GM19452 (cell line): ENCODE data around the gene C17orf107.
A peak's percentile ranks its signal among the peaks of the same experiment; 100 is the strongest.

Experiments used
- ATAC-seq: cut with Tn5 transposase; IDR thresholded peaks from one replicate; pipeline ENCODE4 v1.9.1; 2021; ENCODE audit not compliant: unreplicated experiment

The C17orf107 gene

GRCh38 chr17:4934173-4934979 is 35.0 kb downstream of the C17orf107 start:
- ATAC-seq: no peak

DNA sequence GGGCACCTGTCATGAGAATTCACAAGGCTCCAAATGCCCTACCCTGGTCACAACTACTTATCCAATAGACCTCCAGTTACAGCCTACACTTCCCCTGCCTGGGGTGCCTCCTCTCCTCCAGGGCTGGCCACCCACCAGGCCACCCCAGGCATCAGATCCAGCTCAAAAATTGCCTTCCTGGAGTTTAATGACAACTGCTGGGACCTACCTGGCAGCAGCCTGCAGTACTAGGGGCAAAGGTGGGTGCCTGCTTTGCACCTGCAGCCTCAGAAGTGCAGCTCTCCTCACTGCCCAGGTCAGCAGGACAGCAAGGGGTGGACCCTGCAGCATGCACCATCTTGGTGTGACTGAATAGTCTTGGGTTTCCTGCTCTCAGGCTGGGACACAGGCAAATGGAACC is 36.3 kb downstream of the C17orf107 start:
- ATAC-seq: no peak

GRCh38 chr17:4936436-4936835 is 37.1 kb downstream of the C17orf107 start:
- no peak for ATAC-seq

DNA sequence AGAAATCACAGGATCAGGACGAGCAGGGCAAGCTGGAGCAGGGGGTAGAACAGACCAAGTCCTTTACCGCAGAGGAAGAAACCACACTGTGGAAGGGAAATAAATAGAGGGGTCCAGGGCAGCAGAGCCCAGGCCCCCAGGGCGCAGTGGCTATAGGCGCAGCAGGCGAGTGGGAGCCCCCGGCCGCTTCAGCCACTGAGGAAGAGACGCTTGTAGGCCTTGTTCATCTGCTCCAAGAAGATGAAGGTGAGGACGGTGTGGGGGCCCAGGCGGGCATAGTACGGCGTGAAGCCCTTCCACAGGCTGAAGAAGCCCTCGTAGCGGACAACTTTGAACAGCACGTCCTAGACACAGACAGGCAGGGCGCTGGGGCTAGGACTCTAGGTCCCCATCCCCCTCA is 38.2 kb downstream of the C17orf107 start:
- ATAC-seq: no peak

DNA sequence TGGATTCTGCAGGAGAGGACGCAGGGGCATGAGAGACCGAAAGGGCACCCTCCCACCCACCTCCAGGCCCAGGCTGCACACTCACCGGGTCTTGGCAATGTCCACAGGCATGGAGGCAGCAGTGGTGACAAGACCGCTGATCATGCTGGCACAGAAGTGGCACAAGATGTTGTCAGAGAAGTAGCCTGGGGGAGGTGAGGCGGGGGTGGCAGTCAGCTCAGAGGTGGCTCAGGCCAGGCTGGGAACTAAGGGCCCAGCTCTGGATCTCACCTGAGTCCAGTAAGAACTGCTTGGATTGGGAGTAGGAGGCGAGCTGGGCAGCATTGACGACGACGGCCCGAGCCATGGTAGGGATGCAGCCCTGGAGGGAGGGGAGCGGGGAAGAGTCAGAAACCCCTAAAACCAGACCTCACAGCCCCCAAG is 38.7 kb downstream of the C17orf107 start:
- ATAC-seq: no peak

DNA sequence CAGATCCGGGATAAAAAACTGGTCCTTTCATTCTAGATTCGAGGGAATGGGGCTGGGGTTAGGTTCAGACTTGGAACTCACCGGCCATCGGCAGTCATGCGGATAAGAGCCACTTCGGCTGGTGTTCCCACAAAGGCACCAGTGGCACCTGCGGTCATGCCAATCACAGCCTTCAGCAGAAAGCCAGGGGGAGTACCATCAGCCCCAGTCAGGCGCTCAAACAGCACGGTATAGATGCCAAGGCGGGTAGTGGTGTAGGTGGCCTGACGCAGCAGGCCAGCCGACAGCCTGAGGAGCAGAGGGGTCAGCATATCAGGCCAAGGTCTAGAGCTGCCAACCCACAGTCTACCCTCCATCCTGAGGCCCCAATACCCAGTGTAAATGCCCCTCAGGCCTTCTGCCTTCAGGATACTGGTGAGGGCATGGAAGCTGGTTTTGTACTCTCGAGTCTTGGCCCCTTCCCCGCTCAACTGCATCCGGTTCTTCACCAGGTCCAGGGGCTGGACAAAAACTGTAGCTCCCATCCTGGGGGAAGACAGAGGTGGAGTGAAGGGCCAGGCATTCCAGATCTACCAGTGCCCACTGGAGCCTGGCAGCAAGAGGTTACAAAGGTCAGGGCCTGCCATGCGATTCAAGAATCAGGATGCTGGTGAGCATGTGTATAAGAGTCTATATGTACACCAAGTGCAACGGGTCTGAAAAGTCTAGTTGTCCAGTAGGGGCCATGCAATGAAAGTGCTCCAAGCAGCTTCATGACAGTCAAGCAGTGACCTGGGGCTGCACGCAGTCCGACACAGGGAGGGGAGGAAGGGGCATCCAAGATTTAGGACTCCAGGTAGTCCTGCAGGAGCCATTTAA is 39.6 kb downstream of the C17orf107 start:
- no peak for ATAC-seq

GRCh38 chr17:4939546-4939795 is 40.1 kb downstream of the C17orf107 start:
- peak; percentile 8 for ATAC-seq

DNA sequence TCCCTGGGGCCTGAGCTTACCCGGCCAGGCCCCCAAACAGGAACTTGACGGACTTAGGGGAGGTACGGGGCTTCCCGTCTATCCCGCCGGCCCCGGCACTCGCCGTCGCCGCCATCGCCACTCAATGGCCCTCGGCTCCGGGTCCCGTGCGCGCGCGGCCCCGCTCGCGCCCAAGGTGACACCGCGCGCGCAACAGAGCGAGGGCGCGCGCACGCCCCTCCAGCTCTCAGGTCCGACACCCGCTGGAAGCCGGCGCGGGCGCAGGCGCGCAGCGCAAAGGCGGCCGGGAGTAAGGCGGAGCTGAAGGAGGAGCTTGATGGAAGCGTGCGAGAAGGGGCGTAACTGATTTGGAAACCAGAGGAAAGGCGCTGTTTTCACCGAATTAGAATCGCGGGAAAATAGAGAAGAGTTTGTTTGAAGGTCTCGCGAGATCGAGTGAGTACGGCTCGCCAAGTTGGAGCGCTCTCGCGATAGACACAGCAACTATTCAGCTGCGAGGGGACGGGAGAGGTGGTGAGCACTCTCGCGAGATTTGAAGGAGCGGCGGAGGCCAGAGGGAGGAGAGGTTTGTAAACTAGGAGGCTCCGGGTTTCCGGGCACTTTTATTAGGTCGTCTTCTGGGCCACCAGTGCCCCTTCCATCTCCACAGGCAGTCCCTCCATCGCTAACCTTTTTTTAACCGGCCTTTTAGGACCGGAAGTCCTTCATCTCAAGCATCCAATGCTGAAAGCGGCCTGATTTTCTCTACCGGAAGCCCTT is 40.6 kb downstream of the C17orf107 start, which contains the start of the genes RNF167 and SLC25A11:
TSS of gene RNF167 (plus strand) at position 473 of the 759 bp plus-strand sequence. CDS start 642 bp downstream, outside the sequence.
TSS of gene SLC25A11 (minus strand) at position 251 of the 759 bp plus-strand sequence. CDS start at position 115, 136 bp downstream.
- peak; percentile 76 for ATAC-seq

- ATAC-seq: no peak
These were observed 41.4 kb downstream of the C17orf107 start for GRCh38 chr17:4940555-4941318.

DNA sequence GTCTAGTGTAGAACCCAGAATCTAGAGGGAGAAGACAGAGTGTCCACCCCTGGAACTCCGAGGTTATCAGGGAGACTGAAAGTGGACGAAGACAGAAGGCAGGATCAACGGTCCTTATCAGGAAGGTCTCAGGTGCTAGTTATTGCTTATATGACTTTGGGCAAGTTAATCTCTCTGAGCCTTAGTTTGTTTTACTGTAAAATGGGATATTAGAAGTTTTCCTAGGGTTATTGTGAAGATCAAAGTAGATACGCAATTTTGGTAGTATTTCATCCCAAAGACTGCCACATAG is 41.9 kb downstream of the C17orf107 start:
- no peak for ATAC-seq

DNA sequence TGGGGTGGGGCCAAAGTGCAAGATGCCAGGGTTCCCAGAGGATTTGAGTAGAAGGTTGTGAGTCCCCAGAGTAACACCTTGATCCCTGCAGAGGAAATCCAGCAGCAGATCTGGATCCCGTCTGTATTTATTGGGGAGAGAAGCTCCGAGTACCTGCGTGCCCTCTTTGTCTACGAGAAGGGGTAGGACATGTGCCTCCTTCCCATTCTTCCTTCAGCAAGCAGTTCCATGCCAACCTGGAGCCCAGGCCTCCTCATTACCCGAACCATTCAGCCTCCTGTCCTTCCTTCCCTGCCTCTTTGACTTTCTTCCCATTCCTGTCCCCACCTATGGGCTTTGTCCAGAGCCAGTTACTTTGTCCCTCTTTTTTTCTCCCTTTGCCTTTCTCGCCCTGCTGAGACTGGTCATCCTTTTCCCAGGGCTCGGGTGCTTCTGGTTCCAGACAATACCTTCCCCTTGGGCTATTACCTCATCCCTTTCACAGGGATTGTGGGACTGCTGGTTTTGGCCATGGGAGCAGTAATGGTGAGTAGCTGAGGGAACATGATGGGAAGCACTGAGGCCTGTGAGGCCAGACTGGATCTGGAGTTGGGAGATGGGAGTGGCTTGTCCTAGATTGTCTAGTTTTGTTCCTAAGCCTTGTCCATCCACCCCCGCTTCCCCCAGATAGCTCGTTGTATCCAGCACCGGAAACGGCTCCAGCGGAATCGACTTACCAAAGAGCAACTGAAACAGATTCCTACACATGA is 43.6 kb downstream of the C17orf107 start:
- ATAC-seq: no peak

DNA sequence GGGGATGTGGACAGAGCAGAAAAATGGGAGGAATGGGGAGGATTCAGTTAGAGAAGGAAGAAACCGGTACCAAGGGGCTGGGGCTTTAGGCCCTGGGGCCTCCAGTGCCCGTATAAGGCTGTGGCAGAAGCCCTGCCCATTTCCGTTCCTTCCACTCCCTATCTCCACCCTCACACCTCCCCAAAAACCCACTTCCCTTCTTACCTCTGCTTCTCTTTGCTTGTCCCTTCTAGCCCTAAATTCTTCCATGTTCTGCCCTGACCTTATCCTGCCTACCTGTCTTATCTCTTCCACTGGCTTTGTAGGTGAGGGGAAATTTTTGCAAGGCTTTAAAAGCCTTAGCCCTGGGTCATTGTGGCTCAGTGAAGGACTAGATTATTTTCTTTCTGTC is 44.8 kb downstream of the C17orf107 start:
- no peak for ATAC-seq

DNA sequence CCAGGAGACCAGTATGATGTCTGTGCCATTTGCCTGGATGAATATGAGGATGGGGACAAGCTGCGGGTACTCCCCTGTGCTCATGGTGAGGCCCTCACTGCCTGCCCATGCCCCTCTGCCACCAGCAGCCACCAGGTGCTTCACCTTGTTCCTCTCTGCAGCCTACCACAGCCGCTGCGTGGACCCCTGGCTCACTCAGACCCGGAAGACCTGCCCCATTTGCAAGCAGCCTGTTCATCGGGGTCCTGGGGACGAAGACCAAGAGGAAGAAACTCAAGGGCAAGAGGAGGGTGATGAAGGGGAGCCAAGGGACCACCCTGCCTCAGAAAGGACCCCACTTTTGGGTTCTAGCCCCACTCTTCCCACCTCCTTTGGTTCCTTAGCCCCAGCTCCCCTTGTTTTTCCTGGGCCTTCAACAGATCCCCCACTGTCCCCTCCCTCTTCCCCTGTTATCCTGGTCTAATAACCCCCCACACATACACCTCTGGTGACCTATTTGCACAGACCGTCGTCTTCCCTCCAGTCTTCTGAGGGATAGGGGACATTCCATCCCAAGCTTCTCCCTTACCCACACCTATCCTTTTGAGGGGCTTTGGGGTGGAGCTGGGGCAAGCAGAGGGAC is 45.3 kb downstream of the C17orf107 start:
- ATAC-seq: no peak

- no peak for ATAC-seq
These were observed 46.0 kb downstream of the C17orf107 start for GRCh38 chr17:4945176-4945943.

- ATAC-seq: no peak
These were observed 46.6 kb downstream of the C17orf107 start for GRCh38 chr17:4945944-4946280.

- ATAC-seq: no peak
These were observed 47.1 kb downstream of the C17orf107 start for GRCh38 chr17:4946312-4946976.

GRCh38 chr17:4947010-4947410 is 47.7 kb downstream of the C17orf107 start:
- no peak for ATAC-seq

DNA sequence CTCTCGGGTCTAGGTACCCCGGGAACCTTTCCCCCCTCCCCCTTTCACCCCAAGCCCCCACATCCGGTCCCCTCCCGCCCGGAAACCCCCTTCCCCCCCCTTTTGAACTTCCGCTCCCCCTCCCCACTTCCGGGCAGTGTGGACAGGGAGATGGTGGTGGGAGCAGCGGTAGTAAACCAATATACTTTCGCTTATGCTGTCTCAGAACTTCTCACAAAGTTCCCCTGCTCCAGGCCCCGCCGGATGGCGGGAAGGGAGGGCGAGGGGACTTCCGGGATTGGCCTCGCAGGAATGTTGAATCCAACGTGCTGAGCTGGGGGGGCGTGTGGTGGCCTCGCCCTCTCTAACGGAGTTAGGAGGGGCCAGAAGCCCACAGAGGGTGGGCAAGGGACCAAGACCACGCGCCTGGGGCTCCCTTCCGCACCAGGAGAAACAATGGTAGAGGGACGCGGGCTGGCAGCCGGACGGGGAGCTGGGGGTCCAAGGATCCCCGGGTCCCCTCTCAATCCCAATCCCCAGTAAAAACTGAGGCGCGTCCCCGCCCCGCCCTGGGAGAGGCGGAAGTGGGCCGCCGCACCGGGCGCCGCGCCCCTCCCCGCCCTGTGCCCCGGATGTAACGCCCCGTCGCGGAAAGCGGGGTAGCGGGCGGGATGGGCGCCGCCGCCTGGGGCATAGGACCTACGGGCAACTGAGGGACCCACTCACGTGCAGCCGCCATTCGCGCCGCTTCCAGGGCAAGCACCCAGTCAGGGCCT is 48.3 kb downstream of the C17orf107 start:
- ATAC-seq: no peak
